ENCODE measurements around the gene REPIN1. TPM values are rescaled to one million over a fixed set of nuclear protein-coding genes. Genes with fewer than 3 reads are reported as not detected.

The REPIN1 gene
- total RNA-seq, 4 donors from 2014 or later = 182 to 414 (median 247) TPM

- Histone ChIP-seq H3K27me3 (no peaks in the 10 kb centered on the region), H3K36me3 (no peaks in the 10 kb centered on the region), H3K4me3 (no peak overlapping the region), H3K27ac (peak overlapping the region in 1 of 4 donors; percentile 16), H3K4me1 (peaks cover 0 to 25% (median 13%) of the 10 kb centered on the region in 4 donors), H3K9me3 (no peaks in the 10 kb centered on the region)
- intact Hi-C loops (cut with DNase I; ENCODE audit: low total_unique reads) = no loop called here
- TF ChIP-seq CTCF (IDR thresholded peaks at IDR 0.05) (no peak), POLR2A (IDR thresholded peaks at IDR 0.05) (no peak), POLR2AphosphoS5 (IDR thresholded peaks at IDR 0.05) (no peak), EP300 (IDR thresholded peaks at IDR 0.05; ENCODE audit: low read depth) (no peak)
- no peak for DNase-seq
- 0 to 75% methylated on average over 1 to 13 of the region's 13 CpGs for WGBS, 2 donors (ENCODE audit: low coverage in 1 of 2)
- in situ Hi-C loops (cut with MboI; ENCODE audit: low pct_ligation_motif_present in 1 of 4, low pct_unique_long_range_greater_than_20kb in 1 of 4, low sequenced_read_pairs in 3 of 4) = no loop called here
Measured at GRCh38 chr7:150357771-150358427, 10.7 kb upstream of the REPIN1 start.

GRCh38 chr7:150358433-150358832, 10.2 kb upstream of the REPIN1 start:
- no peak for DNase-seq
- H3K27me3 ChIP-seq = no peaks in the 10 kb centered on the region
- no peak overlapping the region for H3K27ac ChIP-seq
- no peak for TF ChIP-seq EP300 (IDR thresholded peaks at IDR 0.05; ENCODE audit: low read depth)
- no peak for TF ChIP-seq POLR2AphosphoS5 (IDR thresholded peaks at IDR 0.05)
- TF ChIP-seq POLR2A (IDR thresholded peaks at IDR 0.05) = no peak
- TF ChIP-seq CTCF (IDR thresholded peaks at IDR 0.05) = no peak
- no peaks in the 10 kb centered on the region for H3K36me3 ChIP-seq
- in situ Hi-C loops (cut with MboI; ENCODE audit: low pct_ligation_motif_present in 1 of 4, low pct_unique_long_range_greater_than_20kb in 1 of 4, low sequenced_read_pairs in 3 of 4) = no loop called here
- peaks cover 0 to 25% (median 13%) of the 10 kb centered on the region in 4 donors for H3K4me1 ChIP-seq
- 95 to 100% methylated on average over 2 to 4 of the region's 4 CpGs for WGBS, 2 donors (ENCODE audit: low coverage in 1 of 2)
- H3K4me3 ChIP-seq = no peak overlapping the region
- no peaks in the 10 kb centered on the region for H3K9me3 ChIP-seq
- intact Hi-C loops (cut with DNase I; ENCODE audit: low total_unique reads) = no loop called here

- in situ Hi-C loops (cut with MboI; ENCODE audit: low pct_ligation_motif_present in 1 of 4, low pct_unique_long_range_greater_than_20kb in 1 of 4, low sequenced_read_pairs in 3 of 4) (no loop called here), intact Hi-C loops (cut with DNase I; ENCODE audit: low total_unique reads) (no loop called here)
- no peak for TF ChIP-seq CTCF (IDR thresholded peaks at IDR 0.05)
- no peak for TF ChIP-seq POLR2A (IDR thresholded peaks at IDR 0.05)
- TF ChIP-seq EP300 (IDR thresholded peaks at IDR 0.05; ENCODE audit: low read depth) = no peak
- no peak for TF ChIP-seq POLR2AphosphoS5 (IDR thresholded peaks at IDR 0.05)
- Histone ChIP-seq H3K36me3 (no peaks in the 10 kb centered on the region), H3K27me3 (no peaks in the 10 kb centered on the region), H3K27ac (no peak overlapping the region), H3K4me1 (peaks cover 0 to 25% (median 13%) of the 10 kb centered on the region in 4 donors), H3K9me3 (no peaks in the 10 kb centered on the region), H3K4me3 (no peak overlapping the region)
- DNase-seq = no peak
- WGBS, 2 donors (ENCODE audit: low coverage in 1 of 2) = 82 to 93% methylated on average over 3 to 4 of the region's 4 CpGs
Measured at GRCh38 chr7:150358988-150359621, 9.5 kb upstream of the REPIN1 start.

- H3K4me1 ChIP-seq = peaks cover 0 to 21% (median 13%) of the 10 kb centered on the region in 4 donors
- TF ChIP-seq CTCF (IDR thresholded peaks at IDR 0.05) (no peak), POLR2AphosphoS5 (IDR thresholded peaks at IDR 0.05) (no peak), POLR2A (IDR thresholded peaks at IDR 0.05) (no peak), EP300 (IDR thresholded peaks at IDR 0.05; ENCODE audit: low read depth) (no peak)
- 90 to 95% methylated on average over 2 of the region's 2 CpGs for WGBS, 2 donors (ENCODE audit: low coverage in 1 of 2)
- H3K9me3 ChIP-seq = no peaks in the 10 kb centered on the region
- H3K27me3 ChIP-seq = no peaks in the 10 kb centered on the region
- H3K36me3 ChIP-seq = no peaks in the 10 kb centered on the region
- in situ Hi-C loops (cut with MboI; ENCODE audit: low pct_ligation_motif_present in 1 of 4, low pct_unique_long_range_greater_than_20kb in 1 of 4, low sequenced_read_pairs in 3 of 4) (no loop called here), intact Hi-C loops (cut with DNase I; ENCODE audit: low total_unique reads) (no loop called here)
- no peak overlapping the region for H3K4me3 ChIP-seq
- DNase-seq = no peak
- no peak overlapping the region for H3K27ac ChIP-seq
Measured at GRCh38 chr7:150359622-150360362, 8.8 kb upstream of the REPIN1 start.
